GM23338 (cell line): ENCODE results near the gene CRKL. TPM values are rescaled to one million over a fixed set of nuclear protein-coding genes. Genes with fewer than 3 reads are reported as not detected.

ENCODE experiments used
- ATAC-seq: fragments of 200-7000 bp; cut with Tn5 transposase; 3 replicates; pipeline ENCODE4 v1.9.1; 2020
- DNase-seq: peaks from one replicate; pipeline ENCODE4 v3.0.0-alpha.2; 2015; ENCODE audit warnings: low spot score
- H2AFZ ChIP-seq: fragments of 200-600 bp; sonication (generic); 2 replicates; pipeline ENCODE4 v1.8.0; 2016; ENCODE audit warnings: antibody characterized with exemption, mild to moderate bottlenecking, moderate library complexity
- H3F3A ChIP-seq: fragments of 200-600 bp; sonication (generic); replicated peaks from 2 replicates; pipeline ENCODE4 v1.8.0; 2017; ENCODE audit warnings: antibody characterized with exemption, mixed run types, low read depth
- H3K27ac ChIP-seq: fragments of 200-600 bp; sonication (generic); 2 replicates; pipeline ENCODE4 v1.6.1; 2016; ENCODE audit warnings: low read depth
- H3K27me3 ChIP-seq: fragments of 200-600 bp; sonication (generic); 2 replicates; pipeline ENCODE4 v1.8.0; 2016; ENCODE audit warnings: mild to moderate bottlenecking, mixed run types, moderate library complexity; ENCODE audit not compliant: insufficient read depth
- H3K36me3 ChIP-seq: fragments of 200-600 bp; sonication (generic); 2 replicates; pipeline ENCODE4 v1.8.0; 2016; ENCODE audit warnings: mild to moderate bottlenecking; ENCODE audit not compliant: insufficient read depth
- H3K4me1 ChIP-seq: fragments of 200-600 bp; sonication (generic); 2 replicates; pipeline ENCODE4 v1.8.0; 2016; ENCODE audit warnings: mild to moderate bottlenecking, moderate library complexity; ENCODE audit not compliant: insufficient read depth
- H3K4me2 ChIP-seq: fragments of 200-600 bp; sonication (generic); 2 replicates; pipeline ENCODE4 v1.7.1; 2017; ENCODE audit warnings: mixed run types
- H3K4me3 ChIP-seq: fragments of 200-600 bp; sonication (generic); 2 replicates; pipeline ENCODE4 v1.6.1; 2016; ENCODE audit warnings: mixed run types
- H3K79me2 ChIP-seq: fragments of 200-600 bp; sonication (generic); replicated peaks from 2 replicates; pipeline ENCODE4 v1.8.0; 2017; ENCODE audit warnings: mild to moderate bottlenecking; ENCODE audit not compliant: insufficient read depth
- H3K9me2 ChIP-seq: fragments of 200-600 bp; sonication (generic); 2 replicates; pipeline ENCODE4 v1.8.0; 2017; ENCODE audit not compliant: insufficient read depth
- H4K20me1 ChIP-seq: fragments of 200-600 bp; sonication (generic); replicated peaks from 2 replicates; pipeline ENCODE4 v1.8.0; 2017; ENCODE audit warnings: mild to moderate bottlenecking; ENCODE audit not compliant: insufficient read depth
- H3K27ac Mint-ChIP-seq: 2 replicates; pipeline ENCODE4 v1.8.0; 2020; ENCODE audit warnings: inconsistent platforms, mild to moderate bottlenecking, moderate library complexity, mixed read lengths
- H3K27me3 Mint-ChIP-seq: 3 replicates; pipeline ENCODE4 v1.8.0; 2022; ENCODE audit warnings: low read depth, mild to moderate bottlenecking, moderate library complexity, mixed read lengths, inconsistent platforms; ENCODE audit not compliant: insufficient read depth, poor library complexity
- H3K36me3 Mint-ChIP-seq: 3 replicates; pipeline ENCODE4 v1.8.0; 2021; ENCODE audit warnings: low read depth, mild to moderate bottlenecking, inconsistent platforms, moderate library complexity, mixed read lengths
- H3K4me1 Mint-ChIP-seq: 3 replicates; pipeline ENCODE4 v1.8.0; 2020; ENCODE audit warnings: mild to moderate bottlenecking, inconsistent platforms, mixed read lengths
- H3K4me3 Mint-ChIP-seq: 3 replicates; pipeline ENCODE4 v1.8.0; 2021; ENCODE audit warnings: moderate library complexity, mild to moderate bottlenecking, inconsistent platforms, mixed read lengths
- H3K9me3 Mint-ChIP-seq: 3 replicates; pipeline ENCODE4 v1.8.0; 2020; ENCODE audit warnings: moderate library complexity, mild to moderate bottlenecking, inconsistent platforms, mixed read lengths
- CREB1 ChIP-seq: fragments of 250-450 bp; sonication (Bioruptor Pico); IDR thresholded peaks from 2 replicates; pipeline ENCODE4 v1.5.0; 2020; ENCODE audit warnings: low read depth, mild to moderate bottlenecking, moderate library complexity
- JUNB ChIP-seq: IDR thresholded peaks from one replicate; pipeline ENCODE4 v1.6.1; 2016; ENCODE audit warnings: antibody characterized with exemption; ENCODE audit not compliant: unreplicated experiment
- NANOG ChIP-seq: IDR thresholded peaks from 2 replicates; pipeline ENCODE4 v1.6.1; 2016; ENCODE audit warnings: antibody characterized with exemption, borderline replicate concordance
- STAT1 ChIP-seq: IDR thresholded peaks from one replicate; pipeline ENCODE4 v1.6.1; 2016; ENCODE audit warnings: antibody characterized with exemption; ENCODE audit not compliant: unreplicated experiment
- ZNF114 ChIP-seq: fragments of 250-450 bp; sonication (Bioruptor Pico); IDR thresholded peaks from 2 replicates; pipeline ENCODE4 v1.5.0; 2020; ENCODE audit warnings: mild to moderate bottlenecking, moderate library complexity
- polyA plus RNA-seq: library from polyadenylated mRNA; unstranded; fragments of >200 nt; fragmentation: Nextera tagmentation; extraction: Ambion mirVana; gene quantifications from 2 replicates; pipeline ENCODE4 v1.2.1, GENCODE V29; 2016
- total RNA-seq: library from RNA; depleted of rRNA; stranded (reverse); fragments of >200 nt; shearing (Covaris generic); gene quantifications from 2 replicates; pipeline ENCODE4 v1.2.3, GENCODE V29; 2014
- TF ChIP-seq, protein P1 (sequence below), 2 experiments: fragments of 200-600 bp in 1 of 2; sonication (generic) in 1 of 2; conservative IDR thresholded peaks; 2 replicates each; pipeline versions ENCODE4 v1.5.1 to v1.6.1; 2016 to 2017; ENCODE audit warnings: antibody characterized with exemption in 2 of 2, low read depth in 2 of 2, mild to moderate bottlenecking in 2 of 2, moderate library complexity in 1 of 2
- TF ChIP-seq, protein P2 (sequence below): IDR thresholded peaks from 2 replicates; pipeline ENCODE4 v1.6.1; 2016; ENCODE audit warnings: antibody characterized with exemption
- TF ChIP-seq, protein P3 (sequence below): IDR thresholded peaks from one replicate; pipeline ENCODE4 v1.6.1; 2018; ENCODE audit warnings: antibody characterized with exemption; ENCODE audit not compliant: unreplicated experiment

CRKL gene
- total and polyA plus RNA-seq, 2 experiments from 2014 or later: 39.5 to 104 TPM

DNA sequence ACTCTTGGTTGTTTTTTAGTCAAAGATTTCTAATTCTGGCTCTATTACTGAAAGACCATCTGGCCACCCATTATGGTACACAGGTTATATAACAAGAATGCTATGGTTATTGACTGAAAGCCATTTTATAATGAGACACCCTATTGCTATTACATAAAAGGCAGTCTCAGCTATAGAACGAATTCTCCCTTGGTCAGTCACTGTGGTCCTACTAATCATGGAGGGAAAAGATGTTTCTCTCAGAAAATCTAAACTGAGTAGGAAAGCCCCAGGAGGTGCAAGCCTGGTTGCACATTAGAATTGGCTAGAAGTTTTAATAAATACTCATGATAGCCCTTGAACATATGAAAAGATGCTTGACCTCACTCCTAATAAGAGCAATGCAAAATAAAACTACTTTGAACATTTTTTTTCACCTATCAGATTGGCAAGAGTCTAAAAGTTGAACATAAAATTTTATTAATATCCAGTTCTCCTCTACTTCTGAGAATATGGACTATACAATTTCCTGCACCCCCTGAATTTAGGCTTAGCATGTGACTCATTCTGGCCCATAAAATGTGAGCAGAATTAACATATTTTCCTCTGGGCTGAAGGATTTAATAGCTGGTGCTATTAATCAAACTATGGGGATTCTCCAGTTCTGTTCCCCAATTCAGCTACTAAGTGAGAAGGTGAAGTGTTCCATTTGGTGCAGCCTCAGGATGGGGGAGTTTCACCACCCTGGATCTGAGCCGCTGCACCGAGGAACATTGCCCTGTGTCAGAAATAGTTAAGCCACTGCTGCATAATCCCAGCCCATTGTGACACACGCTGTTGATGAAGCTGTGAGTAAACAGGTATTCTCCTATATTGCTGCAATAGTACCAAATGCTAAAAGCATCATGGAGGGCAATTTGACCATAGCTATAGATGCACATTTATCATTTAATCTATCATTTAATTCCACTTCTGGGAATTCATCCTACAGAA, 11.5 kb upstream of the CRKL start:
- Histone ChIP-seq H3K27ac (no peak overlapping the region), H3F3A (no peaks in the 10 kb centered on the region), H3K4me2 (no peak overlapping the region), H3K27me3 (no peaks in the 10 kb centered on the region), H4K20me1 (no peaks in the 10 kb centered on the region), H2AFZ (no peak overlapping the region), H3K79me2 (no peaks in the 10 kb centered on the region), H3K4me3 (no peak overlapping the region), H3K4me1 (no peaks in the 10 kb centered on the region), H3K9me2 (no peaks in the 10 kb centered on the region), H3K36me3 (no peaks in the 10 kb centered on the region)
- no peaks in the 10 kb centered on the region for H3K36me3 Mint-ChIP-seq
- peaks cover 7% of the 10 kb centered on the region for H3K27me3 Mint-ChIP-seq
- no peaks in the 10 kb centered on the region for H3K9me3 Mint-ChIP-seq
- H3K27ac Mint-ChIP-seq: no peak overlapping the region
- H3K4me1 Mint-ChIP-seq: no peaks in the 10 kb centered on the region
- ATAC-seq: no peak
- DNase-seq: no peak
- TF ChIP-seq JUNB (no peak), ZNF114 (CRISPR knock-in tag) (no peak), CREB1 (CRISPR knock-in tag) (no peak)
- TF ChIP-seq, protein P1, sequence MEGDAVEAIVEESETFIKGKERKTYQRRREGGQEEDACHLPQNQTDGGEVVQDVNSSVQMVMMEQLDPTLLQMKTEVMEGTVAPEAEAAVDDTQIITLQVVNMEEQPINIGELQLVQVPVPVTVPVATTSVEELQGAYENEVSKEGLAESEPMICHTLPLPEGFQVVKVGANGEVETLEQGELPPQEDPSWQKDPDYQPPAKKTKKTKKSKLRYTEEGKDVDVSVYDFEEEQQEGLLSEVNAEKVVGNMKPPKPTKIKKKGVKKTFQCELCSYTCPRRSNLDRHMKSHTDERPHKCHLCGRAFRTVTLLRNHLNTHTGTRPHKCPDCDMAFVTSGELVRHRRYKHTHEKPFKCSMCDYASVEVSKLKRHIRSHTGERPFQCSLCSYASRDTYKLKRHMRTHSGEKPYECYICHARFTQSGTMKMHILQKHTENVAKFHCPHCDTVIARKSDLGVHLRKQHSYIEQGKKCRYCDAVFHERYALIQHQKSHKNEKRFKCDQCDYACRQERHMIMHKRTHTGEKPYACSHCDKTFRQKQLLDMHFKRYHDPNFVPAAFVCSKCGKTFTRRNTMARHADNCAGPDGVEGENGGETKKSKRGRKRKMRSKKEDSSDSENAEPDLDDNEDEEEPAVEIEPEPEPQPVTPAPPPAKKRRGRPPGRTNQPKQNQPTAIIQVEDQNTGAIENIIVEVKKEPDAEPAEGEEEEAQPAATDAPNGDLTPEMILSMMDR (conservative IDR thresholded peaks at IDR 0.05; ENCODE audit: low read depth in 2 of 2): no peak
- no peak overlapping the region for H3K4me3 Mint-ChIP-seq

DNA sequence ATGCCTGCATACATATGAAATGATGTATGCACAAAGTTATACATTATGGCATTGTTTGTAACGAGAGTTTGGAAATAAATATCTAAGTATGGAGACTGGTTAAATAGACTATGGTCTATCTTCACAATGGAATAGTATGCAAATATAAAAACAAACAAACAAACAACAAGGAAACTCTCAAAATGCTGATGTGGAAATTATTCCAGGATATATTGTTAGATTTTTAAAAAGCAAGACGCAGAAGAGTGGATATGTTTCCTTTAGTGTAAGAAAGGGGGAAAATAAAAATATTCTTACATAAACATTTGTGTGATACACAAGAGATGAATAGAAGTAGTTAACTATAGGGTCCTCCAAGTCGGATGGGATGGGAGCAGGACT, 10.8 kb upstream of the CRKL start:
- ATAC-seq: no peak
- H3K27ac Mint-ChIP-seq: no peak overlapping the region
- no peaks in the 10 kb centered on the region for H3K79me2 ChIP-seq
- H3K27ac ChIP-seq: no peak overlapping the region
- no peaks in the 10 kb centered on the region for H4K20me1 ChIP-seq
- no peaks in the 10 kb centered on the region for H3F3A ChIP-seq
- H2AFZ ChIP-seq: no peak overlapping the region
- no peaks in the 10 kb centered on the region for H3K9me3 Mint-ChIP-seq
- no peak overlapping the region for H3K4me2 ChIP-seq
- no peaks in the 10 kb centered on the region for H3K36me3 ChIP-seq
- H3K27me3 ChIP-seq: no peaks in the 10 kb centered on the region
- H3K36me3 Mint-ChIP-seq: no peaks in the 10 kb centered on the region
- no peaks in the 10 kb centered on the region for H3K9me2 ChIP-seq
- H3K4me1 Mint-ChIP-seq: no peaks in the 10 kb centered on the region
- H3K4me3 Mint-ChIP-seq: no peak overlapping the region
- peaks cover 7% of the 10 kb centered on the region for H3K27me3 Mint-ChIP-seq
- DNase-seq: no peak
- no peak overlapping the region for H3K4me3 ChIP-seq
- H3K4me1 ChIP-seq: no peaks in the 10 kb centered on the region
- TF ChIP-seq, protein P2, sequence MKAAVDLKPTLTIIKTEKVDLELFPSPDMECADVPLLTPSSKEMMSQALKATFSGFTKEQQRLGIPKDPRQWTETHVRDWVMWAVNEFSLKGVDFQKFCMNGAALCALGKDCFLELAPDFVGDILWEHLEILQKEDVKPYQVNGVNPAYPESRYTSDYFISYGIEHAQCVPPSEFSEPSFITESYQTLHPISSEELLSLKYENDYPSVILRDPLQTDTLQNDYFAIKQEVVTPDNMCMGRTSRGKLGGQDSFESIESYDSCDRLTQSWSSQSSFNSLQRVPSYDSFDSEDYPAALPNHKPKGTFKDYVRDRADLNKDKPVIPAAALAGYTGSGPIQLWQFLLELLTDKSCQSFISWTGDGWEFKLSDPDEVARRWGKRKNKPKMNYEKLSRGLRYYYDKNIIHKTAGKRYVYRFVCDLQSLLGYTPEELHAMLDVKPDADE: no peak
- TF ChIP-seq, protein P3, sequence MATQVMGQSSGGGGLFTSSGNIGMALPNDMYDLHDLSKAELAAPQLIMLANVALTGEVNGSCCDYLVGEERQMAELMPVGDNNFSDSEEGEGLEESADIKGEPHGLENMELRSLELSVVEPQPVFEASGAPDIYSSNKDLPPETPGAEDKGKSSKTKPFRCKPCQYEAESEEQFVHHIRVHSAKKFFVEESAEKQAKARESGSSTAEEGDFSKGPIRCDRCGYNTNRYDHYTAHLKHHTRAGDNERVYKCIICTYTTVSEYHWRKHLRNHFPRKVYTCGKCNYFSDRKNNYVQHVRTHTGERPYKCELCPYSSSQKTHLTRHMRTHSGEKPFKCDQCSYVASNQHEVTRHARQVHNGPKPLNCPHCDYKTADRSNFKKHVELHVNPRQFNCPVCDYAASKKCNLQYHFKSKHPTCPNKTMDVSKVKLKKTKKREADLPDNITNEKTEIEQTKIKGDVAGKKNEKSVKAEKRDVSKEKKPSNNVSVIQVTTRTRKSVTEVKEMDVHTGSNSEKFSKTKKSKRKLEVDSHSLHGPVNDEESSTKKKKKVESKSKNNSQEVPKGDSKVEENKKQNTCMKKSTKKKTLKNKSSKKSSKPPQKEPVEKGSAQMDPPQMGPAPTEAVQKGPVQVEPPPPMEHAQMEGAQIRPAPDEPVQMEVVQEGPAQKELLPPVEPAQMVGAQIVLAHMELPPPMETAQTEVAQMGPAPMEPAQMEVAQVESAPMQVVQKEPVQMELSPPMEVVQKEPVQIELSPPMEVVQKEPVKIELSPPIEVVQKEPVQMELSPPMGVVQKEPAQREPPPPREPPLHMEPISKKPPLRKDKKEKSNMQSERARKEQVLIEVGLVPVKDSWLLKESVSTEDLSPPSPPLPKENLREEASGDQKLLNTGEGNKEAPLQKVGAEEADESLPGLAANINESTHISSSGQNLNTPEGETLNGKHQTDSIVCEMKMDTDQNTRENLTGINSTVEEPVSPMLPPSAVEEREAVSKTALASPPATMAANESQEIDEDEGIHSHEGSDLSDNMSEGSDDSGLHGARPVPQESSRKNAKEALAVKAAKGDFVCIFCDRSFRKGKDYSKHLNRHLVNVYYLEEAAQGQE: no peak
- TF ChIP-seq STAT1: no peak
- TF ChIP-seq NANOG: no peak
- TF ChIP-seq CREB1 (CRISPR knock-in tag): no peak
